ENCODE measurements around the gene PIGU.

PIGU gene

GRCh38 chr20:34561661-34562060 is 115.2 kb downstream of the PIGU start:
- no peak overlapping the region for H3K27ac ChIP-seq (ENCODE audit: low read depth in 2 of 2, low read length in 2 of 2)
- H3K27me3 ChIP-seq (ENCODE audit: control insufficient read depth in 2 of 2, insufficient read depth in 2 of 2, low read length in 2 of 2), result no peaks in the 10 kb centered on the region

GRCh38 chr20:34560614-34561013 is 116.3 kb downstream of the PIGU start:
- no peaks in the 10 kb centered on the region for H3K36me3 ChIP-seq (ENCODE audit: control insufficient read depth in 2 of 2, insufficient read depth in 2 of 2, low read length in 2 of 2)
- no peaks in the 10 kb centered on the region for H3K9me3 ChIP-seq (ENCODE audit: control insufficient read depth in 2 of 2, low read length in 2 of 2)
- no peak overlapping the region for H3K9ac ChIP-seq (ENCODE audit: low read depth in 1 of 2, low read length in 2 of 2)
- peaks cover 6 to 7% of the 10 kb centered on the region in 2 donors for H3K4me1 ChIP-seq (ENCODE audit: control insufficient read depth in 2 of 2, insufficient read depth in 2 of 2, low read length in 2 of 2)
- H3K27me3 ChIP-seq (ENCODE audit: control insufficient read depth in 2 of 2, insufficient read depth in 2 of 2, low read length in 2 of 2), result no peaks in the 10 kb centered on the region
- H3K27ac ChIP-seq (ENCODE audit: low read depth in 2 of 2, low read length in 2 of 2), result no peak overlapping the region
- no peak overlapping the region for H3K4me3 ChIP-seq (ENCODE audit: low read length in 2 of 2)

More at GRCh38 chr20:34561661-34562060, 115.2 kb downstream of the PIGU start:
- Histone ChIP-seq H3K36me3 (ENCODE audit: control insufficient read depth in 2 of 2, insufficient read depth in 2 of 2, low read length in 2 of 2) (peaks cover 0 to 3% of the 10 kb centered on the region in 2 donors), H3K4me3 (ENCODE audit: low read length in 2 of 2) (no peak overlapping the region), H3K4me1 (ENCODE audit: control insufficient read depth in 2 of 2, insufficient read depth in 2 of 2, low read length in 2 of 2) (peaks cover 6 to 7% of the 10 kb centered on the region in 2 donors), H3K9ac (ENCODE audit: low read depth in 1 of 2, low read length in 2 of 2) (no peak overlapping the region), H3K9me3 (ENCODE audit: control insufficient read depth in 2 of 2, low read length in 2 of 2) (no peaks in the 10 kb centered on the region)

DNA sequence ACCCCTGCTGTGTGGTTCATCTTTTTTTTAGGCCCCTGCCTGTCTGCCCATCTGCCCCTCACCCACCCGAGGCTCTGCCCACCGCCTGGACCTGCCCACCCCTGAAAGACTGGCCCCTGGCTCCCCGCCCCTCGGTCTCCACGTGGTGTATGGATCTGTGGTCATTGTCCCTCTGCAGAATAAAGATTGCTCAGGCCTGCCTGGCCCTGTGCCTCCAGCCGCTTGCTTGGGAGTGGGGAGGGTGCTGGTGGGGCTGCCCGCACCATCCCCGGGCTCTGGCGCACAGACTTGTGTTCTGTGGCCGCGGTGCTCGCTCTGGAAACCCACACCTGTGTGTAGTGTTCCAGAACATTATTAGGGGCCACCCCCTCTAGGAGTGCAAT is 116.8 kb downstream of the PIGU start:
- Histone ChIP-seq H3K4me3 (ENCODE audit: low read length in 2 of 2) (no peak overlapping the region), H3K27me3 (ENCODE audit: control insufficient read depth in 2 of 2, insufficient read depth in 2 of 2, low read length in 2 of 2) (no peaks in the 10 kb centered on the region), H3K27ac (ENCODE audit: low read depth in 2 of 2, low read length in 2 of 2) (no peak overlapping the region), H3K9ac (ENCODE audit: low read depth in 1 of 2, low read length in 2 of 2) (no peak overlapping the region), H3K9me3 (ENCODE audit: control insufficient read depth in 2 of 2, low read length in 2 of 2) (no peaks in the 10 kb centered on the region), H3K4me1 (ENCODE audit: control insufficient read depth in 2 of 2, insufficient read depth in 2 of 2, low read length in 2 of 2) (peaks cover 6 to 7% of the 10 kb centered on the region in 2 donors), H3K36me3 (ENCODE audit: control insufficient read depth in 2 of 2, insufficient read depth in 2 of 2, low read length in 2 of 2) (no peaks in the 10 kb centered on the region)

- peaks cover 6 to 7% of the 10 kb centered on the region in 2 donors for H3K4me1 ChIP-seq (ENCODE audit: control insufficient read depth in 2 of 2, insufficient read depth in 2 of 2, low read length in 2 of 2)
- no peaks in the 10 kb centered on the region for H3K9me3 ChIP-seq (ENCODE audit: control insufficient read depth in 2 of 2, low read length in 2 of 2)
- no peaks in the 10 kb centered on the region for H3K36me3 ChIP-seq (ENCODE audit: control insufficient read depth in 2 of 2, insufficient read depth in 2 of 2, low read length in 2 of 2)
- H3K27ac ChIP-seq (ENCODE audit: low read depth in 2 of 2, low read length in 2 of 2), result peak overlapping the region in 1 of 2 donors; percentile 7
- H3K27me3 ChIP-seq (ENCODE audit: control insufficient read depth in 2 of 2, insufficient read depth in 2 of 2, low read length in 2 of 2), result no peaks in the 10 kb centered on the region
- peak overlapping the region in 1 of 2 donors; percentile 13 for H3K4me3 ChIP-seq (ENCODE audit: low read length in 2 of 2)
- H3K9ac ChIP-seq (ENCODE audit: low read depth in 1 of 2, low read length in 2 of 2), result no peak overlapping the region
Observed at GRCh38 chr20:34559311-34560140, 117.4 kb downstream of the PIGU start.

- Histone ChIP-seq H3K4me3 (ENCODE audit: low read length in 2 of 2) (peak within 1 kb of the TSS; percentile 56 to 81), H3K4me1 (ENCODE audit: control insufficient read depth in 2 of 2, insufficient read depth in 2 of 2, low read length in 2 of 2) (peaks cover 7 to 8% of the 10 kb centered on the region in 2 donors), H3K27me3 (ENCODE audit: control insufficient read depth in 2 of 2, insufficient read depth in 2 of 2, low read length in 2 of 2) (no peaks in the 10 kb centered on the region), H3K9ac (ENCODE audit: low read depth in 1 of 2, low read length in 2 of 2) (peak within 1 kb of the TSS; percentile 65 to 78), H3K36me3 (ENCODE audit: control insufficient read depth in 2 of 2, insufficient read depth in 2 of 2, low read length in 2 of 2) (no peaks in the 10 kb centered on the region), H3K9me3 (ENCODE audit: control insufficient read depth in 2 of 2, low read length in 2 of 2) (no peaks in the 10 kb centered on the region), H3K27ac (ENCODE audit: low read depth in 2 of 2, low read length in 2 of 2) (peak within 1 kb of the TSS; percentile 78 to 80)
Observed at GRCh38 chr20:34558320-34559218, 118.3 kb downstream of the PIGU start, which contains the start of gene MAP1LC3A. Gene MAP1LC3A (plus strand): TSS chr20:34558718. CDS start chr20:34558869, 151 bp downstream.

DNA sequence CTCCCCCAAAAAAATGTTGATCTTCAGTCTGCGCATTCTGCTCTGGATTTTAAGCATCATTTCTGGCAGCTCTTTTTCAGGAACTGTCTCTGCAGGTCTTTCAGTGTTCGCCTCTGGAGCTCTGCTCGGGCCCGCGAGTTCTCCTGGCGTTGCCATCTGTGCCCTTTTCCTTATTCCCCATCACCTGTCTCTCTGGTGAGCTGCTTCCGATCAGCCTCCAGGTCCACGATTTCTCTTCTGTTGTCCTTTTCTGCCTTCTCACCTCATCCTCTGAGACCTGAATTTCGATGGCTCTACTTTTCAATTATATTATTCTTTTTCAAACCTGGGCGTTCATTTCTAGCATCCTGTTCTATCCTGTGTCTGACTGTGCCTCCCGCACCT is 119.0 kb downstream of the PIGU start:
- Histone ChIP-seq H3K27ac (ENCODE audit: low read depth in 2 of 2, low read length in 2 of 2) (peak overlapping the region; percentile 78 to 80), H3K4me3 (ENCODE audit: low read length in 2 of 2) (peak overlapping the region; percentile 56 to 81), H3K36me3 (ENCODE audit: control insufficient read depth in 2 of 2, insufficient read depth in 2 of 2, low read length in 2 of 2) (no peaks in the 10 kb centered on the region), H3K4me1 (ENCODE audit: control insufficient read depth in 2 of 2, insufficient read depth in 2 of 2, low read length in 2 of 2) (peaks cover 8 to 12% of the 10 kb centered on the region in 2 donors), H3K27me3 (ENCODE audit: control insufficient read depth in 2 of 2, insufficient read depth in 2 of 2, low read length in 2 of 2) (no peaks in the 10 kb centered on the region), H3K9me3 (ENCODE audit: control insufficient read depth in 2 of 2, low read length in 2 of 2) (no peaks in the 10 kb centered on the region), H3K9ac (ENCODE audit: low read depth in 1 of 2, low read length in 2 of 2) (peak overlapping the region; percentile 65 to 78)

- Histone ChIP-seq H3K27me3 (ENCODE audit: control insufficient read depth in 2 of 2, insufficient read depth in 2 of 2, low read length in 2 of 2) (no peaks in the 10 kb centered on the region), H3K27ac (ENCODE audit: low read depth in 2 of 2, low read length in 2 of 2) (no peak overlapping the region), H3K36me3 (ENCODE audit: control insufficient read depth in 2 of 2, insufficient read depth in 2 of 2, low read length in 2 of 2) (peaks cover 0 to 3% of the 10 kb centered on the region in 2 donors), H3K9me3 (ENCODE audit: control insufficient read depth in 2 of 2, low read length in 2 of 2) (no peaks in the 10 kb centered on the region), H3K4me1 (ENCODE audit: control insufficient read depth in 2 of 2, insufficient read depth in 2 of 2, low read length in 2 of 2) (peaks cover 8 to 12% of the 10 kb centered on the region in 2 donors), H3K9ac (ENCODE audit: low read depth in 1 of 2, low read length in 2 of 2) (no peak overlapping the region), H3K4me3 (ENCODE audit: low read length in 2 of 2) (no peak overlapping the region)
Observed at GRCh38 chr20:34553366-34553867, 123.5 kb downstream of the PIGU start.

DNA sequence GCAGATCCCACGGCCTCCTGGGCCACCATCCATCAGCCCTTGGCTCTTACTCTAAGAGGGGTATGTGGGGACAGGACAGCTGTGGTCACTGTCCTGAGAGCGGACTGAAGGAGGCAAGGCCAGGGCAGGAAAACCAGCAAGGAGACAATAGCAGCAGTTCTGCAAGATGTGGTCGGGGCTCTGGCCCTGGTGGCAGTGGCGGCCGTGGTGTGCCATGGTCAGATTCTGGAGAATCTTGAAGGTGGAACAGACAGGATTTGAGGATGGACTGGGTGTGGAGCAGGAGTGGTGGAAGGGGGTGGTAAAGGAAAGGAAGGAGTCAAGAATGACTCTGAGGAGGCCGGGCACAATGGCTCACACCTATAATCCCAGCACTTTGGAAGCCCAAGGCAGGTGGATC is 124.3 kb downstream of the PIGU start:
- Histone ChIP-seq H3K9me3 (ENCODE audit: control insufficient read depth in 2 of 2, low read length in 2 of 2) (no peaks in the 10 kb centered on the region), H3K27ac (ENCODE audit: low read depth in 2 of 2, low read length in 2 of 2) (no peak overlapping the region), H3K9ac (ENCODE audit: low read depth in 1 of 2, low read length in 2 of 2) (no peak overlapping the region), H3K36me3 (ENCODE audit: control insufficient read depth in 2 of 2, insufficient read depth in 2 of 2, low read length in 2 of 2) (peaks cover 0 to 3% of the 10 kb centered on the region in 2 donors), H3K4me1 (ENCODE audit: control insufficient read depth in 2 of 2, insufficient read depth in 2 of 2, low read length in 2 of 2) (peaks cover 2 to 9% of the 10 kb centered on the region in 2 donors), H3K27me3 (ENCODE audit: control insufficient read depth in 2 of 2, insufficient read depth in 2 of 2, low read length in 2 of 2) (no peaks in the 10 kb centered on the region), H3K4me3 (ENCODE audit: low read length in 2 of 2) (no peak overlapping the region)

DNA sequence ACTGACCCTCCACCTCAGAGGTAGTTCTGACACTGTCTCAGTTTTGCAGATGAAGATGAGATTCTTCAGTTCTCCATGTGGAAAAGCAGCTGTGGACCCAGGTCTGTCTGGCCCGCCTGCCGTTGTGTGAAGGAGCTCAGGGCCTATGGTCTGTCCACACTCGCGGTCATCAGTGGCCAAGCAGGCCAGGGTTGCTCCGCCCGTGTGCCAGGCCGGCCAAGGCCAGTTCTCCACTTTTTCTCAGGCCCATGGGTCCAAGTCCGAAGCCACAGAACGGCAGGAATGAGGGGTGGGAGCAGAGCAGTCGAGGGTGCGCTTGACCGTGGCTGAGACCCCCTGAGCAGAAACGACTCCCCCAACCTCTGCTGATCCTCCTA is 127.0 kb downstream of the PIGU start:
- Histone ChIP-seq H3K9me3 (ENCODE audit: control insufficient read depth in 2 of 2, low read length in 2 of 2) (no peaks in the 10 kb centered on the region), H3K9ac (ENCODE audit: low read depth in 1 of 2, low read length in 2 of 2) (no peak overlapping the region), H3K27me3 (ENCODE audit: control insufficient read depth in 2 of 2, insufficient read depth in 2 of 2, low read length in 2 of 2) (no peaks in the 10 kb centered on the region), H3K27ac (ENCODE audit: low read depth in 2 of 2, low read length in 2 of 2) (no peak overlapping the region), H3K4me3 (ENCODE audit: low read length in 2 of 2) (no peak overlapping the region), H3K4me1 (ENCODE audit: control insufficient read depth in 2 of 2, insufficient read depth in 2 of 2, low read length in 2 of 2) (peaks cover 2 to 11% of the 10 kb centered on the region in 2 donors), H3K36me3 (ENCODE audit: control insufficient read depth in 2 of 2, insufficient read depth in 2 of 2, low read length in 2 of 2) (peaks cover 0 to 3% of the 10 kb centered on the region in 2 donors)

Data from mucosa of rectum (tissue), 2 donors.